ENCODE measurements around the gene FAM120A. TPM values are rescaled to one million over a fixed set of nuclear protein-coding genes. Genes with fewer than 3 reads are reported as not detected.

FAM120A gene
- total RNA-seq, 1 donor from 2014 or later, result 59.3 TPM

- no peak overlapping the region for H3K4me3 Mint-ChIP-seq (ENCODE audit: low read depth)
- DNase-seq (ENCODE audit: low spot score, unreplicated experiment), result no peak
- TF ChIP-seq, protein P1, sequence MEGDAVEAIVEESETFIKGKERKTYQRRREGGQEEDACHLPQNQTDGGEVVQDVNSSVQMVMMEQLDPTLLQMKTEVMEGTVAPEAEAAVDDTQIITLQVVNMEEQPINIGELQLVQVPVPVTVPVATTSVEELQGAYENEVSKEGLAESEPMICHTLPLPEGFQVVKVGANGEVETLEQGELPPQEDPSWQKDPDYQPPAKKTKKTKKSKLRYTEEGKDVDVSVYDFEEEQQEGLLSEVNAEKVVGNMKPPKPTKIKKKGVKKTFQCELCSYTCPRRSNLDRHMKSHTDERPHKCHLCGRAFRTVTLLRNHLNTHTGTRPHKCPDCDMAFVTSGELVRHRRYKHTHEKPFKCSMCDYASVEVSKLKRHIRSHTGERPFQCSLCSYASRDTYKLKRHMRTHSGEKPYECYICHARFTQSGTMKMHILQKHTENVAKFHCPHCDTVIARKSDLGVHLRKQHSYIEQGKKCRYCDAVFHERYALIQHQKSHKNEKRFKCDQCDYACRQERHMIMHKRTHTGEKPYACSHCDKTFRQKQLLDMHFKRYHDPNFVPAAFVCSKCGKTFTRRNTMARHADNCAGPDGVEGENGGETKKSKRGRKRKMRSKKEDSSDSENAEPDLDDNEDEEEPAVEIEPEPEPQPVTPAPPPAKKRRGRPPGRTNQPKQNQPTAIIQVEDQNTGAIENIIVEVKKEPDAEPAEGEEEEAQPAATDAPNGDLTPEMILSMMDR (IDR thresholded peaks at IDR 0.05; ENCODE audit: unreplicated experiment), result no peak
- no peaks in the 10 kb centered on the region for H3K9me3 Mint-ChIP-seq (ENCODE audit: low read depth)
- no peaks in the 10 kb centered on the region for H3K27me3 Mint-ChIP-seq
- H3K4me1 Mint-ChIP-seq (ENCODE audit: low read depth), result peaks cover 28% of the 10 kb centered on the region
- no peak overlapping the region for H3K27ac Mint-ChIP-seq
- peaks cover 12% of the 10 kb centered on the region for H3K36me3 Mint-ChIP-seq (ENCODE audit: insufficient read depth)
Observed at GRCh38 chr9:93471124-93471523, 19.6 kb downstream of the FAM120A start.

DNA sequence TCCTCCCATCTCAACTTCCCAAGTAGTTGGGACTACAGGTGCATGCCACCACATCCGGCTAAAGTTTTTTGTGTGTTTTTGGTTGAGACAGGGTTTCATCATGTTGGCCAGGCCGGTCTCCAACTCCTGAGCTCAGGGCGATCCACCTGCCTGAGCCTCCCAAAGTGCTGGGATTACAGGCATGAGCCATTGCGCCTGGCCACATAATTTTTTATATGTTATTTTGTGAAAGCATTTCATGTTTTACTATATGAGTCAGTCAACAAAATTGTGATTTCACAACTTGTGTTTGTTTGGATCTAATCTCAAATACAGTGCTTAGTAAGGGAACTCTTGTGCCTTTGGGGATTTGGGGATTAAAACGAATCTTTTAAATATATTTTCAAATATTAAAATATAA is 21.9 kb downstream of the FAM120A start:
- Mint-ChIP-seq H3K4me1 (ENCODE audit: low read depth) (peaks cover 13% of the 10 kb centered on the region), H3K4me3 (ENCODE audit: low read depth) (no peak overlapping the region), H3K27ac (no peak overlapping the region), H3K36me3 (ENCODE audit: insufficient read depth) (peaks cover 12% of the 10 kb centered on the region), H3K9me3 (ENCODE audit: low read depth) (no peaks in the 10 kb centered on the region), H3K27me3 (no peaks in the 10 kb centered on the region)
- TF ChIP-seq, protein P1 (IDR thresholded peaks at IDR 0.05; ENCODE audit: unreplicated experiment), result no peak
- DNase-seq (ENCODE audit: low spot score, unreplicated experiment), result no peak

GRCh38 chr9:93475108-93475507 is 23.6 kb downstream of the FAM120A start:
- H3K27me3 Mint-ChIP-seq, result no peaks in the 10 kb centered on the region
- H3K9me3 Mint-ChIP-seq (ENCODE audit: low read depth), result no peaks in the 10 kb centered on the region
- TF ChIP-seq, protein P1 (IDR thresholded peaks at IDR 0.05; ENCODE audit: unreplicated experiment), result no peak
- no peak overlapping the region for H3K4me3 Mint-ChIP-seq (ENCODE audit: low read depth)
- H3K4me1 Mint-ChIP-seq (ENCODE audit: low read depth), result peaks cover 11% of the 10 kb centered on the region
- H3K36me3 Mint-ChIP-seq (ENCODE audit: insufficient read depth), result peaks cover 12% of the 10 kb centered on the region
- H3K27ac Mint-ChIP-seq, result no peak overlapping the region
- DNase-seq (ENCODE audit: low spot score, unreplicated experiment), result no peak

- DNase-seq (ENCODE audit: low spot score, unreplicated experiment), result no peak
- Mint-ChIP-seq H3K27ac (no peak overlapping the region), H3K4me3 (ENCODE audit: low read depth) (no peak overlapping the region), H3K36me3 (ENCODE audit: insufficient read depth) (peaks cover 9% of the 10 kb centered on the region), H3K9me3 (ENCODE audit: low read depth) (no peaks in the 10 kb centered on the region), H3K4me1 (ENCODE audit: low read depth) (peaks cover 5% of the 10 kb centered on the region), H3K27me3 (no peaks in the 10 kb centered on the region)
- TF ChIP-seq, protein P1 (IDR thresholded peaks at IDR 0.05; ENCODE audit: unreplicated experiment), result no peak
Observed at GRCh38 chr9:93475856-93476255, 24.4 kb downstream of the FAM120A start.

- Mint-ChIP-seq H3K4me1 (ENCODE audit: low read depth) (peaks cover 3% of the 10 kb centered on the region), H3K36me3 (ENCODE audit: insufficient read depth) (peaks cover 8% of the 10 kb centered on the region), H3K27me3 (no peaks in the 10 kb centered on the region), H3K4me3 (ENCODE audit: low read depth) (no peak overlapping the region), H3K27ac (peak overlapping the region; percentile 76), H3K9me3 (ENCODE audit: low read depth) (no peaks in the 10 kb centered on the region)
- TF ChIP-seq, protein P1 (IDR thresholded peaks at IDR 0.05; ENCODE audit: unreplicated experiment), result no peak
- DNase-seq (ENCODE audit: low spot score, unreplicated experiment), result no peak
Observed at GRCh38 chr9:93476924-93477323, 25.4 kb downstream of the FAM120A start.

All from progenitor cell of endocrine pancreas (in vitro differentiated cells).